ENCODE measurements around the gene TMEM127.

- no peak for TF ChIP-seq CBX3 (IDR thresholded peaks at IDR 0.05; ENCODE audit: low read depth)
- TF ChIP-seq, protein P1, sequence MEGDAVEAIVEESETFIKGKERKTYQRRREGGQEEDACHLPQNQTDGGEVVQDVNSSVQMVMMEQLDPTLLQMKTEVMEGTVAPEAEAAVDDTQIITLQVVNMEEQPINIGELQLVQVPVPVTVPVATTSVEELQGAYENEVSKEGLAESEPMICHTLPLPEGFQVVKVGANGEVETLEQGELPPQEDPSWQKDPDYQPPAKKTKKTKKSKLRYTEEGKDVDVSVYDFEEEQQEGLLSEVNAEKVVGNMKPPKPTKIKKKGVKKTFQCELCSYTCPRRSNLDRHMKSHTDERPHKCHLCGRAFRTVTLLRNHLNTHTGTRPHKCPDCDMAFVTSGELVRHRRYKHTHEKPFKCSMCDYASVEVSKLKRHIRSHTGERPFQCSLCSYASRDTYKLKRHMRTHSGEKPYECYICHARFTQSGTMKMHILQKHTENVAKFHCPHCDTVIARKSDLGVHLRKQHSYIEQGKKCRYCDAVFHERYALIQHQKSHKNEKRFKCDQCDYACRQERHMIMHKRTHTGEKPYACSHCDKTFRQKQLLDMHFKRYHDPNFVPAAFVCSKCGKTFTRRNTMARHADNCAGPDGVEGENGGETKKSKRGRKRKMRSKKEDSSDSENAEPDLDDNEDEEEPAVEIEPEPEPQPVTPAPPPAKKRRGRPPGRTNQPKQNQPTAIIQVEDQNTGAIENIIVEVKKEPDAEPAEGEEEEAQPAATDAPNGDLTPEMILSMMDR (IDR thresholded peaks at IDR 0.05 in 2 of 3, conservative IDR thresholded peaks at IDR 0.05 in 1 of 3; ENCODE audit: borderline replicate concordance in 1 of 3, insufficient read depth in 1 of 3, low read depth in 2 of 3, low read length in 2 of 3) = no peak
- TF ChIP-seq, protein P2, sequence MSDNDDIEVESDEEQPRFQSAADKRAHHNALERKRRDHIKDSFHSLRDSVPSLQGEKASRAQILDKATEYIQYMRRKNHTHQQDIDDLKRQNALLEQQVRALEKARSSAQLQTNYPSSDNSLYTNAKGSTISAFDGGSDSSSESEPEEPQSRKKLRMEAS (IDR thresholded peaks at IDR 0.05) = no peak
- TF ChIP-seq EGR1 (IDR thresholded peaks at IDR 0.05; ENCODE audit: low read depth) = no peak
- no peak for TF ChIP-seq TCF7L2 (IDR thresholded peaks at IDR 0.05; ENCODE audit: borderline replicate concordance, extremely low read depth, insufficient read depth, insufficient read length)
- no peak for TF ChIP-seq FOSL1 (IDR thresholded peaks at IDR 0.05; ENCODE audit: low read depth)
- TF ChIP-seq REST (IDR thresholded peaks at IDR 0.05; ENCODE audit: low read depth) = no peak
- no peak for TF ChIP-seq JUND (IDR thresholded peaks at IDR 0.05)
- TF ChIP-seq SP1 (IDR thresholded peaks at IDR 0.05; ENCODE audit: low read depth) = no peak
- no peak for TF ChIP-seq POLR2A (IDR thresholded peaks at IDR 0.05; ENCODE audit: borderline replicate concordance, extremely low read depth, insufficient read depth, insufficient read length)
- TF ChIP-seq EZH2 (IDR thresholded peaks at IDR 0.05) = no peak
- TF ChIP-seq EZH2phosphoT487 (IDR thresholded peaks at IDR 0.05; ENCODE audit: borderline replicate concordance) = no peak
- TF ChIP-seq ELF1 (IDR thresholded peaks at IDR 0.05; ENCODE audit: borderline replicate concordance, low read depth) = no peak
- TF ChIP-seq YY1 (IDR thresholded peaks at IDR 0.05; ENCODE audit: extremely low read depth, insufficient replicate concordance, low read depth, low read length) = no peak
These were observed 66.9 kb downstream of the TMEM127 start for GRCh38 chr2:96198921-96199320.

Data from HCT116 (cell line).